H1 (cell line): ENCODE results near the gene GALNT9. TPM values are rescaled to one million over a fixed set of nuclear protein-coding genes. Genes with fewer than 3 reads are reported as not detected.

Experiments
- HDAC2 ChIP-seq, 2 experiments: fragments of 300-600 bp in 1 of 2; sonication (generic) in 1 of 2; IDR thresholded peaks; 2 replicates each; pipeline ENCODE4 v1.6.1; 2011 to 2012; ENCODE audit warnings: low read depth in 2 of 2, low read length in 2 of 2, mild to moderate bottlenecking in 2 of 2, moderate library complexity in 2 of 2, borderline replicate concordance in 1 of 2, inconsistent platforms in 1 of 2
- NRF1 ChIP-seq: IDR thresholded peaks from 2 replicates; pipeline ENCODE4 v1.6.1; 2011; ENCODE audit warnings: mild to moderate bottlenecking, low read depth, low read length, improper control_type of control experiment
- polyA plus RNA-seq, 7 experiments: library from polyadenylated mRNA; depleted of rRNA in 3 of 7; stranded (reverse) in 5 of 7; unstranded in 2 of 7; fragments of >200 nt in 5 of 7; fragments of 200-250 nt in 2 of 7; gene quantifications; 1 replicate in 5 of 7; 2 replicates in 1 of 7; 4 replicates in 1 of 7; pipeline versions ENCODE4 v1.2.1 to v1.2.3, GENCODE V29; 2011 to 2013; ENCODE audit warnings: missing spikeins in 2 of 7, mixed read lengths in 2 of 7
- total RNA-seq: library from RNA; stranded (reverse); fragmentation: NEBNext Ultra II Directional; extraction: Animal tissue kit (Norgen Biotek cat#: 25700); gene quantifications from 2 replicates; pipeline ENCODE4 v1.2.1, GENCODE V29; 2021

GALNT9 gene
- total and polyA plus RNA-seq, 2 of the 8 experiments (the other 6 are each of a cell fraction or from before 2014, with no cell fraction given): 2.0 to 3.6 TPM

GRCh38 chr12:132202929-132203721, 126.3 kb downstream of the GALNT9 start (continued):
- TF ChIP-seq HDAC2 (IDR thresholded peaks at IDR 0.05; ENCODE audit: borderline replicate concordance in 1 of 2, low read depth in 2 of 2, low read length in 2 of 2): no peak
- no peak for TF ChIP-seq NRF1
- TF ChIP-seq, all 59 proteins: peak for 0
